VCaP (cell line): Measurements from ENCODE around the gene BTRC.
"Not testable (repeated sequence)": the region's sequence is repeated elsewhere in the genome, so short reads cannot be mapped to it uniquely, and the experiment has no call there.

Experiments
- H3K27ac ChIP-seq: fragments of 450-650 bp; 2 replicates; pipeline ENCODE4 v1.5.1; 2017
- CTCF ChIP-seq: fragments of 450-650 bp; conservative IDR thresholded peaks from 2 replicates; pipeline ENCODE4 v1.5.1; 2017; ENCODE audit warnings: mild to moderate bottlenecking, moderate library complexity

BTRC gene

GRCh38 chr10:101587725-101588653 is 234.0 kb downstream of the BTRC start, which contains the start of the genes DPCD and POLL:
Gene DPCD (plus strand): TSS chr10:101588321. CDS start chr10:101588337, 16 bp downstream.
Gene POLL (minus strand): TSS chr10:101588257. CDS start chr10:101587360, 897 bp downstream.
- no peak for TF ChIP-seq CTCF
- H3K27ac ChIP-seq, result peak within 1 kb of the TSS; percentile 83

- no peak for TF ChIP-seq CTCF
Observed at GRCh38 chr10:101588879-101589278, 234.9 kb downstream of the BTRC start.

GRCh38 chr10:101593331-101593730 is 239.4 kb downstream of the BTRC start:
- not testable (repeated sequence) for H3K27ac ChIP-seq

More at GRCh38 chr10:101588879-101589278, 234.9 kb downstream of the BTRC start:
- peak overlapping the region; percentile 83; the same call in 1 of the 2 replicates for H3K27ac ChIP-seq

- no peak for TF ChIP-seq CTCF
- H3K27ac ChIP-seq, result peak overlapping the region; percentile 56
Observed at GRCh38 chr10:101595591-101596433, 241.8 kb downstream of the BTRC start.

GRCh38 chr10:101597091-101597900 is 243.3 kb downstream of the BTRC start:
- no peak for TF ChIP-seq CTCF
- no peak overlapping the region for H3K27ac ChIP-seq

GRCh38 chr10:101601541-101601940 is 247.6 kb downstream of the BTRC start:
- no peak overlapping the region for H3K27ac ChIP-seq
- no peak for TF ChIP-seq CTCF

- no peak overlapping the region for H3K27ac ChIP-seq
- peak; percentile 95 for TF ChIP-seq CTCF
Observed at GRCh38 chr10:101602761-101603398, 248.9 kb downstream of the BTRC start.
